Endodermal cell (in vitro differentiated cells): ENCODE results near the gene MID1. TPM values are rescaled to one million over a fixed set of nuclear protein-coding genes. Genes with fewer than 3 reads are reported as not detected.

Experiments
- DNase-seq: peaks from one replicate; pipeline ENCODE4 v3.0.0-alpha.2; 2017
- H3K27ac ChIP-seq: 2 replicates; pipeline ENCODE4 v1.5.1; 2013; ENCODE audit warnings: mild to moderate bottlenecking, low read depth, low read length, moderate library complexity
- H3K27me3 ChIP-seq: 2 replicates; pipeline ENCODE4 v1.6.1; 2013; ENCODE audit warnings: mild to moderate bottlenecking, low read length, moderate library complexity; ENCODE audit not compliant: insufficient read depth, control insufficient read depth, poor library complexity, severe bottlenecking
- H3K36me3 ChIP-seq: 2 replicates; pipeline ENCODE4 v1.7.0; 2013; ENCODE audit warnings: mild to moderate bottlenecking, low read length, moderate library complexity; ENCODE audit not compliant: control insufficient read depth, insufficient read depth
- H3K4me1 ChIP-seq: one replicate; pipeline ENCODE4 v1.7.0; 2013; ENCODE audit warnings: low read length; ENCODE audit not compliant: control insufficient read depth, insufficient read depth
- H3K4me3 ChIP-seq: 2 replicates; pipeline ENCODE4 v1.5.1; 2013; ENCODE audit warnings: mild to moderate bottlenecking, low read length, moderate library complexity
- H3K9ac ChIP-seq: 2 replicates; pipeline ENCODE4 v1.6.1; 2013; ENCODE audit warnings: mild to moderate bottlenecking, low read length, moderate library complexity; ENCODE audit not compliant: poor library complexity, severe bottlenecking; ENCODE audit errors: extremely low read depth
- H3K9me3 ChIP-seq: 2 replicates; pipeline ENCODE4 v1.6.1; 2013; ENCODE audit warnings: mild to moderate bottlenecking, low read length, moderate library complexity; ENCODE audit not compliant: control insufficient read depth
- H3K27ac Mint-ChIP-seq: 2 replicates; pipeline ENCODE4 v1.8.0; 2020; ENCODE audit warnings: mixed read lengths
- H3K27me3 Mint-ChIP-seq: 2 replicates; pipeline ENCODE4 v1.8.0; 2021; ENCODE audit warnings: mild to moderate bottlenecking, mixed read lengths; ENCODE audit not compliant: insufficient read depth
- H3K36me3 Mint-ChIP-seq: 2 replicates; pipeline ENCODE4 v1.8.0; 2020; ENCODE audit warnings: low read depth, mixed read lengths
- H3K4me1 Mint-ChIP-seq: 2 replicates; pipeline ENCODE4 v1.8.0; 2020; ENCODE audit warnings: mixed read lengths
- H3K4me3 Mint-ChIP-seq: 2 replicates; pipeline ENCODE4 v1.8.0; 2020; ENCODE audit warnings: mild to moderate bottlenecking, moderate library complexity, mixed read lengths
- H3K9me3 Mint-ChIP-seq: 2 replicates; pipeline ENCODE4 v1.8.0; 2020; ENCODE audit warnings: mild to moderate bottlenecking, mixed read lengths
- CTCF ChIP-seq: fragments of 200-600 bp; sonication (generic); conservative IDR thresholded peaks from 2 replicates; pipeline ENCODE4 v1.5.0; 2021; ENCODE audit warnings: antibody characterized with exemption, mild to moderate bottlenecking
- WGBS, 2 experiments: methylation state at CpG; one replicate each; pipeline versions ENCODE4 v1.1.5 to v1.1.7; 2013; ENCODE audit warnings: missing lambda C conversion rate in 2 of 2, mixed read lengths in 1 of 2; ENCODE audit not compliant: insufficient coverage in 1 of 2, insufficient read length in 1 of 2; 5-methylcytosine and 5-hydroxymethylcytosine counted together
- total RNA-seq, 2 donors: library from RNA; stranded (reverse); fragmentation: NEBNext Ultra II Directional in 1 of 2; extraction: Animal tissue kit (Norgen Biotek cat#: 25700) in 1 of 2; gene quantifications; 2 replicates in 1 of 2; 3 replicates in 1 of 2; pipeline ENCODE4 v1.2.1, GENCODE V29; 2021

MID1 gene
- total RNA-seq, 2 donors from 2014 or later, result 23.5 to 24.9 TPM

DNA sequence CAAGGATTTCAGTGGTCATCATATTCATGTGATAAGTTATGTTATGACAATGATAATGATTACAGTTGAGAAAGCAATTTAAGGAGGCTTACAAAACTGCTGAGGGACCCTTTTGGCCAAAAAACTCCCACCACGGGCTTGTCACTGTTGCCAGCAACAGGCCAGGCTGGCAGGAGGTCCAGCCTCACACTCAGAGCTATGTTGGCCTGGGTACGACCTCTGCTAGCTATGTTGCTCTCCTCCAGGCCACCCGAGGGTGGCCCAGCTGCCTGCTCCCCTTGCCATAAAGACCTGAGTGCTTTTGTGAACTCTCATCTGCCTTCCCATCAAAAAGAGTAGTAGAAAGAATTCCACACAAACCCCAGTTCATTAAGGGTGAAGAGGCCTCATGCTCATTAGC is 52.0 kb downstream of the MID1 start:
- H3K4me1 Mint-ChIP-seq, result peaks cover 10% of the 10 kb centered on the region
- Histone ChIP-seq H3K36me3 (peaks cover 10% of the 10 kb centered on the region), H3K27ac (no peak overlapping the region), H3K27me3 (no peaks in the 10 kb centered on the region), H3K9ac (no peak overlapping the region), H3K4me3 (no peak overlapping the region), H3K4me1 (no peaks in the 10 kb centered on the region), H3K9me3 (no peaks in the 10 kb centered on the region)
- peaks cover 15% of the 10 kb centered on the region for H3K36me3 Mint-ChIP-seq
- no peaks in the 10 kb centered on the region for H3K27me3 Mint-ChIP-seq
- TF ChIP-seq CTCF, result no peak
- 87% methylated on average over 3 of the region's 3 CpGs; no CpG with 5 or more reads in 1 of the 2 experiments for WGBS, 2 experiments
- DNase-seq, result no peak
- no peak overlapping the region for H3K4me3 Mint-ChIP-seq
- H3K9me3 Mint-ChIP-seq, result peaks cover 66% of the 10 kb centered on the region
- H3K27ac Mint-ChIP-seq, result no peak overlapping the region

DNA sequence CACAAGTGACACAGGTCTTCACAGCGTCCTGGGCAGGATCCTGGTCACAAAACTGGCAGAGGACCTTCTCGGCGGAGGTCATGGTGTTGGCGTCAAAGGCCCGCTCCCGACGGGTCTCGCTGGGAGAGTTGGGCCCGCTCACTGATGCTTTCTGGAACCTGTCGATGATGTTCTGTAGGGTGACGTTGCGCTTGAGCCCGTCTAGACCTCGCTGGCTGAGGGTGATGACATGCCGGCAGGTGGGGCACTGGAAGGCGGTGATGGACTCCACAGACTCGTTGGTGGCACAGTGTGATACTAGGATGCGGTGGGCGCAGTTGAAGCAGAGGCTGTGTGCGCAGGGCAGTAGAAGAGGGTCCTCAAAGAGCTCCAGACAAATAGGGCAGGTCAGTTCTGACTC is 53.2 kb downstream of the MID1 start:
- no peak for DNase-seq
- H3K36me3 Mint-ChIP-seq, result peaks cover 15% of the 10 kb centered on the region
- H3K27ac ChIP-seq, result no peak overlapping the region
- H3K4me3 ChIP-seq, result no peak overlapping the region
- H3K9me3 ChIP-seq, result no peaks in the 10 kb centered on the region
- H3K27me3 Mint-ChIP-seq, result no peaks in the 10 kb centered on the region
- TF ChIP-seq CTCF, result no peak
- no peaks in the 10 kb centered on the region for H3K4me1 ChIP-seq
- H3K9ac ChIP-seq, result no peak overlapping the region
- peaks cover 10% of the 10 kb centered on the region for H3K36me3 ChIP-seq
- H3K4me3 Mint-ChIP-seq, result no peak overlapping the region
- H3K27ac Mint-ChIP-seq, result no peak overlapping the region
- H3K9me3 Mint-ChIP-seq, result peaks cover 59% of the 10 kb centered on the region
- peaks cover 10% of the 10 kb centered on the region for H3K4me1 Mint-ChIP-seq
- 96 to 100% methylated on average over 13 to 20 of the region's 20 CpGs for WGBS, 2 experiments
- no peaks in the 10 kb centered on the region for H3K27me3 ChIP-seq

DNA sequence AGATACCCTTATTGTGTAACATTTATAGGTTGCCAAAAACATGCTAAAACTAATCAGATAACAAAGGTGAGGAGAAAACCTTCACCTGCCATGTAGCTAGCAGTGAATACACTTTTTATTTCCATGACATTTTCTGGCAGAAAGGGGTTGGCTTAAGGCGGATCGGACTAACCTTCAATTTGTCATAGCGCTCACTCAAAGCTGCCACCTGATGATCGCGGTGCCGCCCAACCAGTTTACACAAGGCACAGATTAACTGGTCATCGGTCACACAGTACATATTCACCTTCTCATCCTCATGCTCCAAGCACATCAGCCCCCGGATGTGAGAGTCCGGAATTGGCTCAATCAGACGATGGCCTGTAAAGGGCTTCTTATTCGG is 53.7 kb downstream of the MID1 start:
- H3K27ac Mint-ChIP-seq, result no peak overlapping the region
- no peak for DNase-seq
- H3K36me3 ChIP-seq, result peaks cover 10% of the 10 kb centered on the region
- 91 to 94% methylated on average over 4 to 11 of the region's 11 CpGs for WGBS, 2 experiments
- H3K4me3 Mint-ChIP-seq, result no peak overlapping the region
- no peak overlapping the region for H3K27ac ChIP-seq
- H3K4me3 ChIP-seq, result no peak overlapping the region
- H3K27me3 Mint-ChIP-seq, result no peaks in the 10 kb centered on the region
- H3K4me1 Mint-ChIP-seq, result peaks cover 10% of the 10 kb centered on the region
- no peaks in the 10 kb centered on the region for H3K9me3 ChIP-seq
- H3K36me3 Mint-ChIP-seq, result peaks cover 17% of the 10 kb centered on the region
- H3K9me3 Mint-ChIP-seq, result peaks cover 60% of the 10 kb centered on the region
- H3K27me3 ChIP-seq, result no peaks in the 10 kb centered on the region
- no peak for TF ChIP-seq CTCF
- H3K9ac ChIP-seq, result no peak overlapping the region
- H3K4me1 ChIP-seq, result no peaks in the 10 kb centered on the region
